CD4-positive, alpha-beta T cell (primary cell): ENCODE data around the gene TAF9. TPM values are rescaled to one million over a fixed set of nuclear protein-coding genes. Genes with fewer than 3 reads are reported as not detected.

Experiments used
- ATAC-seq: fragments of 200-7000 bp; cut with Tn5 transposase; one replicate; pipeline ENCODE4 v1.10.0; 2022; ENCODE audit warnings: mild to moderate bottlenecking; ENCODE audit not compliant: poor library complexity
- CTCF ChIA-PET: fragments of 350-600 bp; sonication (Branson Sonifier 250); formaldehyde crosslinking; loops from one replicate; lab custom pipeline; 2021; ENCODE audit warnings: antibody characterized with exemption, inconsistent platforms; lab: Charles Lee
- POLR2A ChIA-PET: fragments of 350-600 bp; sonication (Branson Sonifier 250); formaldehyde crosslinking; loops from one replicate; lab custom pipeline; 2021; ENCODE audit warnings: antibody characterized with exemption, inconsistent platforms; lab: Charles Lee
- DNase-seq, 14 experiments: peaks; one replicate each; pipeline ENCODE4 v3.0.0-alpha.2; 2013 to 2020; ENCODE audit warnings: mixed read lengths in 2 of 14
- H3K27ac ChIP-seq, 2 donors: one replicate each; pipeline versions ENCODE4 v1.5.1 to v1.7.0; 2013; ENCODE audit warnings: low read length in 2 of 2, low read depth in 1 of 2, mild to moderate bottlenecking in 1 of 2
- H3K27me3 ChIP-seq, 2 experiments: 1 replicate in 1 of 2; 2 replicates in 1 of 2; pipeline versions ENCODE4 v1.6.1 to v1.7.0; 2013; ENCODE audit warnings: low read length in 2 of 2, control low read depth in 1 of 2, mild to moderate bottlenecking in 1 of 2, moderate library complexity in 1 of 2; ENCODE audit not compliant: insufficient read depth in 2 of 2, control insufficient read depth in 1 of 2
- H3K36me3 ChIP-seq: one replicate; pipeline ENCODE4 v1.6.1; 2013; ENCODE audit warnings: low read length, control low read depth; ENCODE audit not compliant: insufficient read depth
- H3K4me1 ChIP-seq: one replicate; pipeline ENCODE4 v1.6.1; 2013; ENCODE audit warnings: low read length, control low read depth; ENCODE audit not compliant: insufficient read depth
- H3K4me3 ChIP-seq: one replicate; pipeline ENCODE4 v1.5.1; 2013; ENCODE audit warnings: mild to moderate bottlenecking, low read length, moderate library complexity
- H3K9me3 ChIP-seq, 2 experiments: 1 replicate in 1 of 2; 2 replicates in 1 of 2; pipeline versions ENCODE4 v1.6.1 to v1.7.0; 2013; ENCODE audit warnings: low read length in 2 of 2, mild to moderate bottlenecking in 2 of 2, control low read depth in 1 of 2, moderate library complexity in 1 of 2; ENCODE audit not compliant: control insufficient read depth in 1 of 2, insufficient read depth in 1 of 2
- H3K27ac Mint-ChIP-seq: one replicate; pipeline ENCODE4 v1.8.0; 2020; ENCODE audit warnings: mixed read lengths
- H3K27me3 Mint-ChIP-seq: one replicate; pipeline ENCODE4 v1.8.0; 2021; ENCODE audit warnings: mixed read lengths
- H3K36me3 Mint-ChIP-seq: one replicate; pipeline ENCODE4 v1.8.0; 2021; ENCODE audit warnings: low read depth, mixed read lengths
- H3K4me1 Mint-ChIP-seq: one replicate; pipeline ENCODE4 v1.8.0; 2021; ENCODE audit warnings: low read depth, mixed read lengths
- H3K4me3 Mint-ChIP-seq: one replicate; pipeline ENCODE4 v1.8.0; 2020; ENCODE audit warnings: mild to moderate bottlenecking, mixed read lengths
- H3K9me3 Mint-ChIP-seq: one replicate; pipeline ENCODE4 v1.8.0; 2020; ENCODE audit warnings: mixed read lengths
- CTCF ChIP-seq: fragments of 200-600 bp; IDR thresholded peaks from one replicate; pipeline ENCODE4 v1.8.0; 2022; ENCODE audit warnings: antibody characterized with exemption, mild to moderate bottlenecking
- intact Hi-C, 2 experiments: fragments of 100-400 bp; cut with DNase I in 1 of 2; cut with micrococcal nuclease in 1 of 2; formaldehyde crosslinking; loops; one replicate each; pipeline versions ENCODE4 v1.15.1 to v1.9.0; 2023 to 2025; cut with DNase I, micrococcal nuclease
- total RNA-seq, 174 experiments: library from RNA in 2 of 174; stranded (reverse) in 2 of 174; gene quantifications; one replicate each; pipeline ENCODE4 v1.2.3 and lab custom pipeline; 2021 to 2026

Gene TAF9
- total RNA-seq, 2 experiments from 2014 or later, result 53.8 to 54.2 TPM

GRCh38 chr5:69360442-69360841 is 8.9 kb downstream of the TAF9 start:
- H3K36me3 ChIP-seq, result peaks cover 22% of the 10 kb centered on the region
- ChIA-PET POLR2A (no interaction called here), CTCF (interaction anchor here (1.8 kb wide), 1 partner anchor 267 kb away, joined by 3 read pairs; the partner anchor contains the start of gene SLC30A5)
- H3K27me3 ChIP-seq, result no peaks in the 10 kb centered on the region
- no peak for TF ChIP-seq CTCF
- DNase-seq, result no peak
- Mint-ChIP-seq H3K4me3 (no peak overlapping the region), H3K4me1 (peaks cover 24% of the 10 kb centered on the region), H3K36me3 (peaks cover 56% of the 10 kb centered on the region), H3K9me3 (no peaks in the 10 kb centered on the region), H3K27ac (peak overlapping the region; percentile 0), H3K27me3 (no peaks in the 10 kb centered on the region)
- H3K4me3 ChIP-seq, result no peak overlapping the region
- H3K4me1 ChIP-seq, result no peaks in the 10 kb centered on the region
- ATAC-seq, result no peak
- H3K9me3 ChIP-seq, result no peaks in the 10 kb centered on the region
- no peak overlapping the region for H3K27ac ChIP-seq
- intact Hi-C loops, result no loop called here

GRCh38 chr5:69359699-69360098 is 9.6 kb downstream of the TAF9 start:
- intact Hi-C loops, result no loop called here
- no peak overlapping the region for H3K27ac ChIP-seq
- no peak overlapping the region for H3K4me3 ChIP-seq
- ChIA-PET CTCF (no interaction called here), POLR2A (no interaction called here)
- Mint-ChIP-seq H3K4me1 (peaks cover 19% of the 10 kb centered on the region), H3K27me3 (no peaks in the 10 kb centered on the region), H3K36me3 (peaks cover 51% of the 10 kb centered on the region), H3K4me3 (no peak overlapping the region), H3K9me3 (no peaks in the 10 kb centered on the region), H3K27ac (no peak overlapping the region)
- no peak for TF ChIP-seq CTCF
- H3K4me1 ChIP-seq, result no peaks in the 10 kb centered on the region
- ATAC-seq, result no peak
- no peak for DNase-seq
- no peaks in the 10 kb centered on the region for H3K9me3 ChIP-seq
- no peaks in the 10 kb centered on the region for H3K27me3 ChIP-seq
- peaks cover 20% of the 10 kb centered on the region for H3K36me3 ChIP-seq

GRCh38 chr5:69350664-69351063 is 18.7 kb downstream of the TAF9 start:
- peaks cover 48% of the 10 kb centered on the region for H3K36me3 Mint-ChIP-seq
- Histone ChIP-seq H3K27me3 (no peaks in the 10 kb centered on the region), H3K9me3 (no peaks in the 10 kb centered on the region), H3K4me3 (no peak overlapping the region), H3K4me1 (no peaks in the 10 kb centered on the region), H3K36me3 (peaks cover 31% of the 10 kb centered on the region), H3K27ac (no peak overlapping the region)
- ChIA-PET CTCF (no interaction called here), POLR2A (no interaction called here)
- no peaks in the 10 kb centered on the region for H3K27me3 Mint-ChIP-seq
- intact Hi-C loops, result no loop called here
- no peak overlapping the region for H3K27ac Mint-ChIP-seq
- no peaks in the 10 kb centered on the region for H3K9me3 Mint-ChIP-seq
- peaks cover under 1% of the 10 kb centered on the region for H3K4me1 Mint-ChIP-seq
- DNase-seq (no peak), ATAC-seq (no peak)
- TF ChIP-seq CTCF, result no peak
- no peak overlapping the region for H3K4me3 Mint-ChIP-seq
